ENCODE measurements around the gene FADS3. TPM values are rescaled to one million over a fixed set of nuclear protein-coding genes. Genes with fewer than 3 reads are reported as not detected.

Gene FADS3
- total and polyA plus RNA-seq, 2 of the 4 experiments (the other 2 are of a cell fraction) = 54.5 to 110 TPM

DNA sequence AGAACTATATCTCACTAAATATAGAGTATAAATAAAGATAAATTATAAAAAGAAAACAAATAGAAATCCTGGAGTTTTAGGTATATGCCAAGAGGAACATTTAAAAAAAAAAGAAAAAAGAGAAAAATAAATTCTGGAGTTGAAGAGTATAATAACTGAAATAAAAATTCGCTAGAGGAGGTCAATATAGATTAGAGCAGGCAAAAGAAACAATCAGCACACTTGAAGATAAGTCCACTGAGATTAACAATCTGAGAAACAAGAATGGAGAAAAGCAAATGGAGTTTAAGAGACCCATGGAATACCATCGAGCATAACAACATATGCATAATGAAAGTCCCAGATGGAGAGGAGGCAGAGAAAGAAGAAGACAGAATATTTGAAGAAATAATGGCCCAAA lies 44.5 kb upstream of the FADS3 start:
- no peak overlapping the region for H3K27ac ChIP-seq (ENCODE audit: insufficient read depth, low read length)
- CTCF ChIA-PET = no interaction called here
- H4K8ac ChIP-seq (ENCODE audit: low read depth in 2 of 2, low read length in 2 of 2) = no peak overlapping the region
- no peak overlapping the region for H3K56ac ChIP-seq (ENCODE audit: extremely low read depth, insufficient read depth, low read length)
- H3K9me3 ChIP-seq (ENCODE audit: control insufficient read depth, insufficient read depth, low read length) = peaks cover 14% of the 10 kb centered on the region
- no peak overlapping the region for H2AK9ac ChIP-seq (replicated peaks; ENCODE audit: low read depth, low read length, poor library complexity)
- in situ Hi-C loops (cut with MboI; ENCODE audit: low sequenced_read_pairs) = no loop called here
- POLR2A ChIA-PET (ENCODE audit: unreplicated experiment) = no interaction called here
- no peak overlapping the region for H3K14ac ChIP-seq (replicated peaks; ENCODE audit: low read depth, low read length)
- H3K18ac ChIP-seq (ENCODE audit: low read depth, low read length) = no peak overlapping the region
- TF ChIP-seq, protein P1, sequence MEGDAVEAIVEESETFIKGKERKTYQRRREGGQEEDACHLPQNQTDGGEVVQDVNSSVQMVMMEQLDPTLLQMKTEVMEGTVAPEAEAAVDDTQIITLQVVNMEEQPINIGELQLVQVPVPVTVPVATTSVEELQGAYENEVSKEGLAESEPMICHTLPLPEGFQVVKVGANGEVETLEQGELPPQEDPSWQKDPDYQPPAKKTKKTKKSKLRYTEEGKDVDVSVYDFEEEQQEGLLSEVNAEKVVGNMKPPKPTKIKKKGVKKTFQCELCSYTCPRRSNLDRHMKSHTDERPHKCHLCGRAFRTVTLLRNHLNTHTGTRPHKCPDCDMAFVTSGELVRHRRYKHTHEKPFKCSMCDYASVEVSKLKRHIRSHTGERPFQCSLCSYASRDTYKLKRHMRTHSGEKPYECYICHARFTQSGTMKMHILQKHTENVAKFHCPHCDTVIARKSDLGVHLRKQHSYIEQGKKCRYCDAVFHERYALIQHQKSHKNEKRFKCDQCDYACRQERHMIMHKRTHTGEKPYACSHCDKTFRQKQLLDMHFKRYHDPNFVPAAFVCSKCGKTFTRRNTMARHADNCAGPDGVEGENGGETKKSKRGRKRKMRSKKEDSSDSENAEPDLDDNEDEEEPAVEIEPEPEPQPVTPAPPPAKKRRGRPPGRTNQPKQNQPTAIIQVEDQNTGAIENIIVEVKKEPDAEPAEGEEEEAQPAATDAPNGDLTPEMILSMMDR (conservative IDR thresholded peaks at IDR 0.05; ENCODE audit: low read depth, low read length) = no peak
- TF ChIP-seq BHLHE40 (IDR thresholded peaks at IDR 0.05; ENCODE audit: low read depth, low read length) (no peak), RFX5 (IDR thresholded peaks at IDR 0.05; ENCODE audit: low read depth, low read length) (no peak), RAD21 (IDR thresholded peaks at IDR 0.05; ENCODE audit: low read length) (no peak), CEBPB (IDR thresholded peaks at IDR 0.05; ENCODE audit: low read depth, low read length) (no peak), MXI1 (IDR thresholded peaks at IDR 0.05; ENCODE audit: borderline replicate concordance, low read depth, low read length) (no peak), SMC3 (IDR thresholded peaks at IDR 0.05; ENCODE audit: low read depth, low read length) (no peak), NFE2L2 (IDR thresholded peaks at IDR 0.05; ENCODE audit: low read depth, low read length) (no peak), RCOR1 (IDR thresholded peaks at IDR 0.05; ENCODE audit: insufficient replicate concordance, low read length) (no peak), CHD1 (IDR thresholded peaks at IDR 0.05; ENCODE audit: low read depth, low read length) (no peak), MAFK (IDR thresholded peaks at IDR 0.05; ENCODE audit: low read depth, low read length) (no peak)
- TF ChIP-seq, protein P2, sequence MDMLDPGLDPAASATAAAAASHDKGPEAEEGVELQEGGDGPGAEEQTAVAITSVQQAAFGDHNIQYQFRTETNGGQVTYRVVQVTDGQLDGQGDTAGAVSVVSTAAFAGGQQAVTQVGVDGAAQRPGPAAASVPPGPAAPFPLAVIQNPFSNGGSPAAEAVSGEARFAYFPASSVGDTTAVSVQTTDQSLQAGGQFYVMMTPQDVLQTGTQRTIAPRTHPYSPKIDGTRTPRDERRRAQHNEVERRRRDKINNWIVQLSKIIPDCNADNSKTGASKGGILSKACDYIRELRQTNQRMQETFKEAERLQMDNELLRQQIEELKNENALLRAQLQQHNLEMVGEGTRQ (IDR thresholded peaks at IDR 0.05; ENCODE audit: low read depth, low read length) = no peak
- TF ChIP-seq, protein P3, sequence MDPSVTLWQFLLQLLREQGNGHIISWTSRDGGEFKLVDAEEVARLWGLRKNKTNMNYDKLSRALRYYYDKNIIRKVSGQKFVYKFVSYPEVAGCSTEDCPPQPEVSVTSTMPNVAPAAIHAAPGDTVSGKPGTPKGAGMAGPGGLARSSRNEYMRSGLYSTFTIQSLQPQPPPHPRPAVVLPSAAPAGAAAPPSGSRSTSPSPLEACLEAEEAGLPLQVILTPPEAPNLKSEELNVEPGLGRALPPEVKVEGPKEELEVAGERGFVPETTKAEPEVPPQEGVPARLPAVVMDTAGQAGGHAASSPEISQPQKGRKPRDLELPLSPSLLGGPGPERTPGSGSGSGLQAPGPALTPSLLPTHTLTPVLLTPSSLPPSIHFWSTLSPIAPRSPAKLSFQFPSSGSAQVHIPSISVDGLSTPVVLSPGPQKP (IDR thresholded peaks at IDR 0.05; ENCODE audit: borderline replicate concordance, low read depth, low read length) = no peak
- H2AFZ ChIP-seq (replicated peaks; ENCODE audit: low read length, poor library complexity) = no peak overlapping the region
- H2BK15ac ChIP-seq (ENCODE audit: low read depth, low read length) = no peak overlapping the region
- H3K4me3 ChIP-seq (ENCODE audit: insufficient read depth, low read depth, low read length) = no peak overlapping the region
- no peak overlapping the region for H2AK5ac ChIP-seq (ENCODE audit: low read depth, low read length)
- no peak overlapping the region for H4K91ac ChIP-seq (ENCODE audit: insufficient read depth, low read depth, low read length)
- H4K20me1 ChIP-seq (ENCODE audit: insufficient read depth, low read length) = no peaks in the 10 kb centered on the region
- H4K5ac ChIP-seq (ENCODE audit: low read depth, low read length) = no peak overlapping the region
- H2BK20ac ChIP-seq (ENCODE audit: low read depth, low read length) = no peak overlapping the region
- intact Hi-C loops (cut with micrococcal nuclease) = loop anchor here (1.0 kb wide), 1 partner anchor 8 kb away; no protein-coding TSS in a partner anchor
- DNase-seq (no peak), ATAC-seq (ENCODE audit: low read depth) (no peak)
- H2BK5ac ChIP-seq (ENCODE audit: low read depth, low read length, poor library complexity, severe bottlenecking) = no peak overlapping the region
- H3K4ac ChIP-seq (ENCODE audit: low read depth, low read length) = no peak overlapping the region
- BruUV-seq (replicated peaks) = no TSS peak
- dilution Hi-C loops (cut with HindIII; ENCODE audit: low sequenced_read_pairs, unreplicated experiment) = no loop called here
- no peak overlapping the region for H3K4me2 ChIP-seq (ENCODE audit: low read depth, low read length)
- no peaks in the 10 kb centered on the region for H3K79me1 ChIP-seq (ENCODE audit: low read depth in 1 of 2, low read length in 2 of 2)
- WGBS, 2 experiments (ENCODE audit: extremely low coverage in 2 of 2, insufficient read length in 1 of 2) = no CpG with 5 or more reads among the region's 2 CpGs
- no peaks in the 10 kb centered on the region for H3K9me1 ChIP-seq (ENCODE audit: insufficient read depth, low read length)
- H2BK120ac ChIP-seq (ENCODE audit: low read depth, low read length) = no peak overlapping the region
- H3K4me1 ChIP-seq (ENCODE audit: control insufficient read depth, insufficient read depth, low read length) = no peaks in the 10 kb centered on the region
- H3K27me3 ChIP-seq (ENCODE audit: control insufficient read depth, insufficient read depth, low read length) = peaks cover 10% of the 10 kb centered on the region
- no peaks in the 10 kb centered on the region for H3K36me3 ChIP-seq (ENCODE audit: control insufficient read depth, insufficient read depth, low read length)
- no peak overlapping the region for H3K9ac ChIP-seq (ENCODE audit: low read depth, low read length)
- no peak overlapping the region for H3K23ac ChIP-seq (ENCODE audit: low read depth, low read length)
